Vagina (tissue), 2 donors: ENCODE measurements around the gene RAD23A. TPM values are rescaled to one million over a fixed set of nuclear protein-coding genes. Genes with fewer than 3 reads are reported as not detected.

Experiments used
- DNase-seq, 2 donors: peaks; one replicate each; pipeline ENCODE4 v3.0.0-alpha.2; 2017; ENCODE audit errors: extremely low spot score in 2 of 2
- H3K27ac ChIP-seq: fragments of 200-600 bp; sonication (generic); one replicate; pipeline ENCODE4 v1.5.1; 2019
- H3K27me3 ChIP-seq: fragments of 200-600 bp; sonication (generic); one replicate; pipeline ENCODE4 v1.5.1; 2019
- H3K36me3 ChIP-seq, 2 donors: fragments of 200-600 bp; sonication (generic); one replicate each; pipeline ENCODE4 v1.5.1; 2017 to 2019
- H3K4me1 ChIP-seq: fragments of 200-600 bp; sonication (generic); one replicate; pipeline ENCODE4 v1.5.1; 2019
- H3K4me3 ChIP-seq, 2 donors: fragments of 200-600 bp; sonication (generic); 1 replicate in 1 of 2; 2 replicates in 1 of 2; pipeline ENCODE4 v1.5.1; 2016 to 2019
- H3K9me3 ChIP-seq: fragments of 200-600 bp; sonication (generic); one replicate; pipeline ENCODE4 v1.5.1; 2019
- POLR2A ChIP-seq, 2 donors: fragments of 450-650 bp; IDR thresholded peaks; one replicate each; pipeline ENCODE4 v1.6.1; 2017; ENCODE audit warnings: antibody characterized with exemption in 2 of 2, mild to moderate bottlenecking in 2 of 2, moderate library complexity in 2 of 2
- POLR2AphosphoS5 ChIP-seq, 2 donors: sonication (generic); formaldehyde crosslinking; IDR thresholded peaks; one replicate each; pipeline ENCODE4 v1.9.0; 2017; ENCODE audit warnings: antibody characterized with exemption in 2 of 2, mild to moderate bottlenecking in 2 of 2, low read depth in 1 of 2; ENCODE audit not compliant: insufficient read depth in 1 of 2
- intact Hi-C: fragments of 100-400 bp; cut with DNase I; formaldehyde crosslinking; loops from one replicate; pipeline ENCODE4 v1.15.1; 2023
- total RNA-seq: library from RNA; depleted of rRNA; stranded (reverse); fragments of >200 nt; gene quantifications from one replicate; pipeline ENCODE4 v1.2.3, GENCODE V29; 2016
- TF ChIP-seq, protein P1 (sequence below), 3 experiments: fragments of 450-650 bp in 2 of 3; fragments of 200-600 bp in 1 of 3; sonication (generic) in 1 of 3; IDR thresholded peaks; one replicate each; pipeline ENCODE4 v1.5.1; 2017 to 2019; ENCODE audit warnings: antibody characterized with exemption in 3 of 3, mild to moderate bottlenecking in 2 of 3, moderate library complexity in 2 of 3

Gene RAD23A
- total RNA-seq, 1 donor from 2014 or later: 85.9 TPM

DNA sequence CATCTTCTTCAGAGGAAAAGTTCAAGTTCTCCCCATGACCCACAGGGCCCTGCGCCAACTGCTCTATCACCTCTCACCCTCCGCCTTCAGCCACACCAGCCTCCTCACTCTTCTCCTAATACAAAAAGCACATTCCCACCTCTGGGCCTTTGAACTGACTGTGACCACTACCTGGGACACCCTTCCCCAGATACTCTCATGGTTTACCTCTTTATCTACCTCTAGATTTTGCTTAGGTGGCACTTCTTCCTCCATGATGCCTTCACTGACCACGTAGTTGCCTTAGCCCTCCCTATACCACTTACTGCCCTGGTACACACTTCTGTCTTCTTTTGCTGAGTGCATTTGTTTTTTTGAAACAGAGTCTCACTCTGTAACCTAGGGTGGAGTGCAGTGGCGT lies 22.7 kb upstream of the RAD23A start:
- peaks cover 8 to 54% of the 10 kb centered on the region in 2 donors for H3K36me3 ChIP-seq
- intact Hi-C loops: no loop called here
- H3K4me3 ChIP-seq: no peak overlapping the region
- no peaks in the 10 kb centered on the region for H3K27me3 ChIP-seq
- no peak overlapping the region for H3K27ac ChIP-seq
- peaks cover 6% of the 10 kb centered on the region for H3K4me1 ChIP-seq
- no peak for TF ChIP-seq POLR2A (IDR thresholded peaks at IDR 0.05)
- no peak for TF ChIP-seq POLR2AphosphoS5 (IDR thresholded peaks at IDR 0.05; ENCODE audit: insufficient read depth in 1 of 2, low read depth in 1 of 2)
- DNase-seq: no peak
- no peaks in the 10 kb centered on the region for H3K9me3 ChIP-seq

DNA sequence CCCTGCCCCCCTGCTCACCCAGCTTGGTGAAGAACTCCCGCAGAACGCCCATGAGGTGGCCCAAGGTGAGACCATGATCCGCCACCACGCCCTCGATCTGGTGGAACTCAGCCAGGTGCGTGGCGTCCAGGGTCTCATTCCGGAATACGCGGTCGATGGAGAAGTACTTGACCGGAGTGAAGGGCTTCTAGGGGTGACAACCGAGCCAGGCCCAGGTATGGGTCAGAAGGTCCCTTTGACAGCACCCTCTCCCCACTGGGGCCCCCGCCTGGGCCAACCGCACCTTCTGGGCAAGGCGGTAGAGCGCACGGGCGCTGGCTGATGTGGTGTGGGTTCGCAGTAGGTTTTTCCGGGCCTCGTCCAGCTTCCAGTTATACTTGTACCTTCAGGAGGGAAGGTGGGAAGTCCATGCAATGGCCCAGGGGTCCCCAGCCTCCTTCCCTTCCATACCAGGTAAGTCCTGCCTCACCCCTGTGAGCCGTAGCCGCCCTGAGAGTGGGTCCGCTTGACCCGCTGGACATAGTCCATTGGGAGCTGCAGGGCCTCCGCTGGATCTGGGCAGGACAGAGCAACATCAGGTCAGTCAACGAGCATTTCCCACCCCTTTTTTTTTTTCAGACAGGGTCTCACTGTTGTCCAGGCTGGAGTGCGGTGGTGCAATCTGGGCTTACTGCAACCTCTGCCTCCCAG lies 20.9 kb upstream of the RAD23A start:
- Histone ChIP-seq H3K9me3 (no peaks in the 10 kb centered on the region), H3K36me3 (peaks cover 8 to 72% of the 10 kb centered on the region in 2 donors), H3K27ac (no peak overlapping the region), H3K4me1 (no peaks in the 10 kb centered on the region), H3K27me3 (no peaks in the 10 kb centered on the region), H3K4me3 (no peak overlapping the region)
- intact Hi-C loops: no loop called here
- TF ChIP-seq POLR2A (IDR thresholded peaks at IDR 0.05) (no peak), POLR2AphosphoS5 (IDR thresholded peaks at IDR 0.05; ENCODE audit: insufficient read depth in 1 of 2, low read depth in 1 of 2) (no peak)
- TF ChIP-seq, protein P1, sequence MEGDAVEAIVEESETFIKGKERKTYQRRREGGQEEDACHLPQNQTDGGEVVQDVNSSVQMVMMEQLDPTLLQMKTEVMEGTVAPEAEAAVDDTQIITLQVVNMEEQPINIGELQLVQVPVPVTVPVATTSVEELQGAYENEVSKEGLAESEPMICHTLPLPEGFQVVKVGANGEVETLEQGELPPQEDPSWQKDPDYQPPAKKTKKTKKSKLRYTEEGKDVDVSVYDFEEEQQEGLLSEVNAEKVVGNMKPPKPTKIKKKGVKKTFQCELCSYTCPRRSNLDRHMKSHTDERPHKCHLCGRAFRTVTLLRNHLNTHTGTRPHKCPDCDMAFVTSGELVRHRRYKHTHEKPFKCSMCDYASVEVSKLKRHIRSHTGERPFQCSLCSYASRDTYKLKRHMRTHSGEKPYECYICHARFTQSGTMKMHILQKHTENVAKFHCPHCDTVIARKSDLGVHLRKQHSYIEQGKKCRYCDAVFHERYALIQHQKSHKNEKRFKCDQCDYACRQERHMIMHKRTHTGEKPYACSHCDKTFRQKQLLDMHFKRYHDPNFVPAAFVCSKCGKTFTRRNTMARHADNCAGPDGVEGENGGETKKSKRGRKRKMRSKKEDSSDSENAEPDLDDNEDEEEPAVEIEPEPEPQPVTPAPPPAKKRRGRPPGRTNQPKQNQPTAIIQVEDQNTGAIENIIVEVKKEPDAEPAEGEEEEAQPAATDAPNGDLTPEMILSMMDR (IDR thresholded peaks at IDR 0.05): no peak
- no peak for DNase-seq

DNA sequence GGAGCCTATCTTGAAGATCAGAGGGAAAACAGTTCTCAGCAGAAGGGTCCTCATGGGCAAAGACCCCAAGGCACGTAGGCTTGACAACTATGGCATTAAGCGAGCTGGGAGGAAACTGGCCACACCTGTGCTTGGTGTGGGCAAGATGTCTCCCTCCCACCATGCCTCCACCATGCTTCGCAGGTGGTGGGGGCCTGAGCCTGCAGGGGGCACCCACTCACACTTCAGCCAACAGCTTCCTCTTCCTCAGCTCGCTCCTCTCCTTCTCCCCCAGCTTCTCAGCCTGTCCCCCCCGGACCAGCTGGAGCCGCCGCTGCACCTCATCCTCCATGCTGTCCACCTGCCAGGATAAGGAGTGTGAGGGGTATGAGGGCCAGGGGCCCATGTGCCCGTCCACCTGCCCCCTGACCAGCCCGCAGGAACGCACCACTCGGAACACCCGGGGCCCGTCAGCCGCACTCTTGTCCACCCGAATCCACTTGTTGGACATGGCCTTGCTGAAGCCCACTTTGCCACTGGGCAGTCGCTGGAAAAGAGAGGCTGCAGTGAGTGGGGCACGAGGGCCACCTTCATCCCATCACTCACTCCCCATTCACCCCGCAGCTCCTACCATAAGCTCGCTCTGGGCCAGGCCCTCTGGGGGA lies 15.5 kb upstream of the RAD23A start:
- intact Hi-C loops: no loop called here
- H3K36me3 ChIP-seq: peaks cover under 1 to 44% of the 10 kb centered on the region in 2 donors
- peaks cover 19% of the 10 kb centered on the region for H3K4me1 ChIP-seq
- no peak overlapping the region for H3K4me3 ChIP-seq
- H3K27ac ChIP-seq: no peak overlapping the region
- H3K27me3 ChIP-seq: no peaks in the 10 kb centered on the region
- DNase-seq: no peak
- no peaks in the 10 kb centered on the region for H3K9me3 ChIP-seq
- TF ChIP-seq POLR2A (IDR thresholded peaks at IDR 0.05) (no peak), POLR2AphosphoS5 (IDR thresholded peaks at IDR 0.05; ENCODE audit: insufficient read depth in 1 of 2, low read depth in 1 of 2) (no peak)
- TF ChIP-seq, protein P1 (IDR thresholded peaks at IDR 0.05): no peak

DNA sequence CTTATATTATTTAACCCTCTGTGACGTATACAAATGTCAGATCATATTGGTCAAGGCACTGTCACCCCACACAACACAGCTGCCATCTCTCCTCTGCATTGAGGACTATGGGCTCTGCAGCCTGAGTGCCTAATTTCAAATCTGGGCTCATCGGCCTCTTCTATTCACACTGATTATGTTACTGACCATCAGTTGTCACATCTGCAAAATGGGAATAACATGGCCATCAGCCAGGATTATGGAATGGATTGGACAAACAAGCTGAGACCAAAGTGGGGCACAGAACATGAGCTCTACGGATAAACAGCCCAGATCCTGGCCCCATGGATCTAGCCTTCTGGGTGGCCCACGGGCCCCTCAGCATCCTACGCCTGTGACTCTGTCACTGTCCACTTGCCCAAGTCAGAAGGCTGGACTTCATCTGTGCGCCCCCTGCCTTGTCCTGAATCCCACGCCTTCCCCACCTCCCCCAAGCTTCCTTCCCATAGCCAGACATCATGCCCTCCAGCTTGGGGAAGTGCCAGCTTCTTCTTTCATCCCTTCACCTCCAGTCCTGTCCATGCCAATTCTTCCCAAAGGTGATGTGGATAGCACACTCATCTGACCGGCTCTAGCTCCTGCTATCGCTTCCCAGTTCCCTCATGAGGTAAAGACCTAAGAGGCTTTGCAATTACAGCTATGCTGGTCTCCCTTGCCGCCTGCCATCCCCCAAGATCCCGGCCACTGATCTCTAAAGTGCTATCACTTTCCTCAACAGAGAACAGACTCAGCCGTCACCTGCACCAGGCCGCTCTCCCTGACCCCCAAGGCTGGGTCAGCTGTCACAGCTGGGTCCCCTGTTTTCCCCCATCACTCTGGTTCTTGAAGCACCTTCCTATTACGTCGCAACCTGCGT lies 13.0 kb upstream of the RAD23A start:
- no peak for DNase-seq
- TF ChIP-seq POLR2AphosphoS5 (IDR thresholded peaks at IDR 0.05; ENCODE audit: insufficient read depth in 1 of 2, low read depth in 1 of 2) (no peak), POLR2A (IDR thresholded peaks at IDR 0.05) (no peak)
- TF ChIP-seq, protein P1 (IDR thresholded peaks at IDR 0.05): no peak
- H3K27ac ChIP-seq: peak overlapping the region; percentile 75
- intact Hi-C loops: no loop called here
- H3K9me3 ChIP-seq: no peaks in the 10 kb centered on the region
- H3K4me1 ChIP-seq: peaks cover 24% of the 10 kb centered on the region
- H3K4me3 ChIP-seq: peak overlapping the region; percentile 87 to 90
- peaks cover 0 to 21% of the 10 kb centered on the region in 2 donors for H3K36me3 ChIP-seq
- H3K27me3 ChIP-seq: no peaks in the 10 kb centered on the region

DNA sequence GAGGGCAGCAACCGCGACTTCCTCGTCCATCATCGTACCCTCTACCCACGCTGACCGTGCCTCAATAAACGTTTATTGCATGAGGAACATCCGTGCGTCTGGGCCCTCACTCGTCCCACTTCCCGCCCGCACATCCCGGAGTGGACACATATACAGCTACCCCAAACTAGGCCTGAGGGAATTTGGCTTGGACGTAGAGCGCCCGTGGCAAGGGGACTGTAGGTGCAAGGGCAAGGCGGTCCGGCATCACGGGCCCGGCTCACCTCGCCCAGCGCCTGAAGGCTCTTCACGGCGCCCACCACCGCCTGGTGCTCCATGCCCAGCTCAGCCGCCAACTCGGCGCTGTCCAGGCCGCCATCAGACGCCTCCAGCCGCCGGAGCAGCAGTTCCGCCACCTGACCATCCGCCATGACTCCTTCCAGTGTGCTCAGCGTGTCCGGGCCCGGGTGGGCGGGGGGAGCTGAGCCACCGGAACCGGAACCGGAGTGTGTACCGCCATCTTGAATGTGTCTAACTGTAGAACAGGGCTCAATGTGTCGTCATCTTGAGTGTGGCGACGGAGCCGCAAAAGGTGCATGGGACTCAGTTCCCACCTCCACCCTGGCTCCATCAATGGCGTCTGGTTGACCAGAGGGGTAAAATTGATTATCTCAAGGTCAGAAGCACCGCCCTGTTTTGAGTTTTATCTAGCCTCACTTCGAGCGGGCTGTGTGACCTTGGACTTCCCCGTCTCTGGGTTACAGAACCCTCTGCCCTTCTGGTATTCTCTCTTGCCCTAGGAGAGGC lies 12.2 kb upstream of the RAD23A start, which contains the start of gene FARSA:
FARSA (minus strand) TSS at position 425 of the 786 bp plus-strand sequence; CDS start at position 410, 15 bp downstream.
- Histone ChIP-seq H3K9me3 (no peaks in the 10 kb centered on the region), H3K27ac (peak within 1 kb of the TSS; percentile 75), H3K4me3 (peak within 1 kb of the TSS; percentile 87 to 90), H3K4me1 (peaks cover 27% of the 10 kb centered on the region), H3K36me3 (peaks cover 0 to 13% of the 10 kb centered on the region in 2 donors), H3K27me3 (no peaks in the 10 kb centered on the region)
- DNase-seq: no peak
- TF ChIP-seq, protein P1 (IDR thresholded peaks at IDR 0.05): no peak
- peak; percentile 90 to 95 for TF ChIP-seq POLR2AphosphoS5 (IDR thresholded peaks at IDR 0.05; ENCODE audit: insufficient read depth in 1 of 2, low read depth in 1 of 2)
- intact Hi-C loops: no loop called here
